NK-92 (cell line): ENCODE measurements around the gene KRT72.

Experiments used
- DNase-seq: peaks from one replicate; lab custom pipeline; 2025; ENCODE audit not compliant: unreplicated experiment; lab: John Stamatoyannopoulos, UW

Gene KRT72

GRCh38 chr12:52551216-52551865 lies 49.9 kb downstream of the KRT72 start:
- no peak for DNase-seq

GRCh38 chr12:52546126-52546525 lies 55.1 kb downstream of the KRT72 start:
- DNase-seq: no peak

DNA sequence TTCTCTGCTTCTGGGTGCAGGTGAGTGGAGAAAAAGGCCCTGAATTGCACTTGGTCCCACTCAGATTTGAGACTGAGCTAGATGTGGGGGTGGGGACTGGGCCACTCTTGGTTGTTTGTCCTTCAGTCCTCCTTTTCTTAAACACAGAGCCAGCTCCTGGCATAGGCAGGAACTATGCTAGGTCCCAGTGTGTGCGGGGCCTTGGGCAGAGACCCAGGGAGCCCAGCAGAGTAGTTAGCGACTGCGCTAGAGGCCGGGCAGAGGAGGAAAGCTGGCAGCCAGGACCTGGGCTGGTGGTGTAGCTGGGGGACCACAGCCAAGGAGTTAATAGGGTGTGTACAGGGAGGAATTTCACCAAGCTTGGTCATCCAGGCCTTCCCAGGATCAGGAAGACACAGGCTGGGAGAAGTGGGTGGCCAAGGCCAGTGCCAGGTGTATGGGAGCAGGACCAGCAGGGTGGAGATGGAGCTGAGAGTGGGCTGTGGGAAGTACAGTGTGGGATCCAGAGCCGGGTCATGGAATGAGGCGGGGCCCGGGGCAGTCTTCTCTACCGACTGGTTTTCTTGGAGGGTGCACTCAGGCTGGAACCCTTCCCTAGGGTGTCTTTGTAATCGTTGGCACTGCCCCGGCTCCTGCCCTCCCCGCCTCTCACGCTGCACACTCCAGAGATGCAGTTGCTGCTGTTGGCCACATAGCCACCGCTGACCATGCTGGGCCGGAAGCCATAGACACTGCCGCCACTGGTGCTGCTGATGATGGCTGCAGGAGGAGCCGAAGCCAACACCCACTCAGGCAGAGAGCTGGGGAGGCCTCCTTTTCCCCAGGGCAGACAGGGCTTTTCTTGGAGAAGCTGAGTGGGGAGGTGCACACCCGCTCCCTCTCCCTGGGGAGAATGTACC lies 57.0 kb downstream of the KRT72 start:
- DNase-seq: no peak

DNA sequence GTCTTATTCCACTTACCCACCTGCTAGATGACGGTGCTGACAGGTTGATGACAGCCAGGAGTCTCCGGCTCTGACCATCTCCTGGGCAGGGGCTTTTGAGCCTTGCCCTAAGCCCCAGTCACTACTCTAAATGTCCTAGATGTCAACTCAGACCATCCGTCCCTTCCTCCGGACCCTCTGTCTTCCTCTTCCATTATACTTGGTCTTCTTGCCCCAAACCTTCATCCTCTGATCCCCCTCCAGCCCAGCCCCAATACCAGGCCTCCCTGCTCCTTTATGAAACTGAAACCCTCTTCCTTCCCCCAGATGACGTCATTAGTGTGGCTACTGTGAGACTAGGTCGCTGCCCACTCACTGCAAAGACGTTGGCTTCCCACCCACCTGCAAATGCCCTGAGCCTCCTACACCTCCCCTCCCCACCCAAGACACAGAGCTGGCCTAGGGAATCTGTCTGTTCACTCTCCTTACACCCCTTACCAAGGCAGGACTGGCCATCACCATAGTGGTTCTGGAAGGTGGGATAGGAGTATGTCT lies 58.4 kb downstream of the KRT72 start:
- no peak for DNase-seq

DNA sequence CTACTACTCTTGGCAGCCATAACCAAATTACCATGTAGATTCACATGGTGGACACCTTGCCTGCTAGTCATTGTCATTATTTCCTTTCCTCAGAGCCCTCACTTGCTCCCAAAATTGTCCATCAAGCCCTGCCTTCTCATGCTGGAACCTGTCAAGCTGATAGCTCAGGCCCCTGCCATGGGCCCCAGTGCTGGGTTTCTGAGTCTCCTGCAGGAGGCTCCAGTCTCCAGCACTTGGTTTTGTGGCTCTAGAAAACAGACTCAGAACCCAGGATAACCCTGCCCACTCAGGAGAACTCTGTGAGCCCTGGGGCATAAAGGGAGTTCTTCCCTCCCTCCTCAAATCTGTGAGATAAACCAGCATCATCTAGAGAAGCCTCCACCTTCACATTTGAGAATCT lies 59.1 kb downstream of the KRT72 start:
- no peak for DNase-seq

DNA sequence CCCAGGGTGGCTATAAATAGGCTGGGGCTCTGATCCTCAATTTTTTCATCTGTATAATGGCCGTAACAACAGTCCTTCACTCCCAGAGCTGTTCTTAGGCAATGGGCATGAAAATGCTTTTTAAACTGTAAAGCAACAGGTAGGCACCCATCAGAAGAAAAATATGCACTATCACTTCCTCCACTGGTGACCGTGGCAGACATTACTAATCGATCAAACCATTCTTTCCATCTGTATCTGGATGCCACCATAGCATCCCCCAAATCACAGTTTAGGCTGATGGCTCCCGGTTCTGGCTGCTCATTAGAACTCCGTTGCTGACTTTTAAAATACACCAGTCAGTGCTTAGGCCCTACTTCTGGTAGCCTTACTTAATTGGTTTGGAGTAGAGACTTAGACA lies 59.6 kb downstream of the KRT72 start:
- DNase-seq: no peak

GRCh38 chr12:52540531-52540930 lies 60.7 kb downstream of the KRT72 start:
- DNase-seq: no peak

DNA sequence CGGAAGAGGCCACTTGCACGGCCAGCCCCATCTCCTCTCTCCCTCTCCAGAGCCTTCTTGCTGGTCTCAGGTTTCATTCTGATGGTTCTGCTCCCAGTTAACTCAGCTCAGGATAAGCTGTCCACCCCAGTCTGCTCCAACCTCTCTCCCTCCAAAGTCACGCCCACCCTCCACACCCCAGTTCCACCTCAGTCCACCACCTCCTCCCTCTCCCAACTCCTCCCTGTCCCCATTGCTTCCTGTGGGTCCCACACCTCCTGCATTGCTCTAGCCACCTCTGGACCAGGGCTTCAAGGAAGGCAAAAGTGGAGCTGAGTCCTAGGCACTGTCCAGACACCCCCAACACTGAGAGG lies 61.5 kb downstream of the KRT72 start:
- no peak for DNase-seq

- no peak for DNase-seq
These were observed 62.0 kb downstream of the KRT72 start for GRCh38 chr12:52539083-52539820.

DNA sequence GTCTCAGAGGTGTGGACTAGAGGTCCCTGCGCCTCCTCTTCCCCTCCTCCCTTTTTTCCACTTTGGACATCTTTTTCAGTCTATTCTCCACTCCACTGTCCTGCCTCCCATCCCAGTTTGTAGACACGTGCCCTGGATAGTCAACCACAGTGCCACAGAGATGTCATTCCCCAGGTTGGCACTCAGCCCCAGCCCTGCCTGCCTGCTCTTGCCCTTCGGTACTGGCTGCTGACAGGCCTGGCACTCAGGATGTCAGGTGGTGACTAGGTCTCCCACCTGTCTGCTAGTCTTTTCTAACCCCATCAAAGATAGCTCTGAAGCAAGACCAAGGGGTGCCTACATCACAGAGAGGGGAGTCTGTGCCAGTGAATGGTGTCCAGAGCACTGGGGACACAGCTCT lies 64.2 kb downstream of the KRT72 start:
- no peak for DNase-seq
